Measurements from ENCODE around the gene PCDHB1.

PCDHB1 gene

DNA sequence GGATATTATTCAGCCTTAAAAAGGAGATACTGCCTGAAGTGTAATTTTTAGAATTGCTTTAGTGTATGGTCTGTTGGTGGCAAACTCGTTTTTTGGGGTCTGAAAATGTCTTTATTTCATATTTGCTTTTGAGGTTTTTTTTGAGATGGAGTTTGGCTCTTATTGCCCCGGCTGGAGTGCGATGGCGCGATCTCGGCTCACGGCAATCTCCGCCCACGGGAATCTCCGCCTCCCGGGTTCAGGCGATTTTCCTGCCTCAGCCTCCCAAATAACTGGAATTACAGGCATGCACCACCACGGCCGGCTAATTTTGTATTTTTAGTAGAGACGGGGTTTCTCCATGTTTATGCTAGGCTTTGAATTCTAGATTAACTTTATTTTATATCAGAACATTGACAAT is 20.2 kb upstream of the PCDHB1 start:
- TF ChIP-seq, protein P1, sequence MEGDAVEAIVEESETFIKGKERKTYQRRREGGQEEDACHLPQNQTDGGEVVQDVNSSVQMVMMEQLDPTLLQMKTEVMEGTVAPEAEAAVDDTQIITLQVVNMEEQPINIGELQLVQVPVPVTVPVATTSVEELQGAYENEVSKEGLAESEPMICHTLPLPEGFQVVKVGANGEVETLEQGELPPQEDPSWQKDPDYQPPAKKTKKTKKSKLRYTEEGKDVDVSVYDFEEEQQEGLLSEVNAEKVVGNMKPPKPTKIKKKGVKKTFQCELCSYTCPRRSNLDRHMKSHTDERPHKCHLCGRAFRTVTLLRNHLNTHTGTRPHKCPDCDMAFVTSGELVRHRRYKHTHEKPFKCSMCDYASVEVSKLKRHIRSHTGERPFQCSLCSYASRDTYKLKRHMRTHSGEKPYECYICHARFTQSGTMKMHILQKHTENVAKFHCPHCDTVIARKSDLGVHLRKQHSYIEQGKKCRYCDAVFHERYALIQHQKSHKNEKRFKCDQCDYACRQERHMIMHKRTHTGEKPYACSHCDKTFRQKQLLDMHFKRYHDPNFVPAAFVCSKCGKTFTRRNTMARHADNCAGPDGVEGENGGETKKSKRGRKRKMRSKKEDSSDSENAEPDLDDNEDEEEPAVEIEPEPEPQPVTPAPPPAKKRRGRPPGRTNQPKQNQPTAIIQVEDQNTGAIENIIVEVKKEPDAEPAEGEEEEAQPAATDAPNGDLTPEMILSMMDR (IDR thresholded peaks at IDR 0.05) = no peak
- no peaks in the 10 kb centered on the region for H3K36me3 ChIP-seq
- H3K9me3 ChIP-seq = no peaks in the 10 kb centered on the region
- no peaks in the 10 kb centered on the region for H3K27me3 ChIP-seq
- H3K27ac ChIP-seq = no peak overlapping the region
- H3K4me3 ChIP-seq (ENCODE audit: low read depth in 1 of 2, low read length in 1 of 2) = no peak overlapping the region
- H3K4me1 ChIP-seq (ENCODE audit: control insufficient read depth in 1 of 2, insufficient read depth in 1 of 2, low read depth in 1 of 2, low read length in 1 of 2) = no peaks in the 10 kb centered on the region

GRCh38 chr5:141032626-141033025 is 18.5 kb upstream of the PCDHB1 start:
- Histone ChIP-seq H3K27ac (no peak overlapping the region), H3K36me3 (no peaks in the 10 kb centered on the region), H3K4me1 (ENCODE audit: control insufficient read depth in 1 of 2, insufficient read depth in 1 of 2, low read depth in 1 of 2, low read length in 1 of 2) (no peaks in the 10 kb centered on the region), H3K9me3 (no peaks in the 10 kb centered on the region), H3K27me3 (no peaks in the 10 kb centered on the region), H3K4me3 (ENCODE audit: low read depth in 1 of 2, low read length in 1 of 2) (no peak overlapping the region)
- TF ChIP-seq, protein P1 (IDR thresholded peaks at IDR 0.05) = no peak

DNA sequence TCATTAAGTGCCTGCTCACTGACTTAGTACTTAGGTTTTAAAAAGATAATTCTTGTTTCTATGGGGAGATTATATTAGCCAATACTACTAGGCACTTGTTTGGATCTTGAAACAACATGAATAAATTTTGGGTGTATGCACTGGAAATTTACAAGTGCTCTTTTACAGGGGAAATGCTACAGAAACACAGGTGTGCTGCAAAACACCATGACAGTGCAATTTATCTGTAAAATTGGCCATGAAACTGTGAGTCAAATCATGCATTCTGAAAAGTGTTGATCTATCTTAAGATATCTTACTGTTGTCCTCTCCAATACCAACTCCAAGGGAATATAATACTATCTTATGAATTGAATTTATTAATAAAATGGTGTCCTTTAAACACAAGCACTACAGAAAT is 12.1 kb upstream of the PCDHB1 start:
- H3K36me3 ChIP-seq = no peaks in the 10 kb centered on the region
- TF ChIP-seq, protein P1 (IDR thresholded peaks at IDR 0.05) = no peak

GRCh38 chr5:141039517-141039916 is 11.7 kb upstream of the PCDHB1 start:
- Histone ChIP-seq H3K4me1 (ENCODE audit: control insufficient read depth in 1 of 2, insufficient read depth in 1 of 2, low read depth in 1 of 2, low read length in 1 of 2) (no peaks in the 10 kb centered on the region), H3K27me3 (peaks cover 9% of the 10 kb centered on the region), H3K27ac (no peak overlapping the region), H3K9me3 (peaks cover 3% of the 10 kb centered on the region), H3K4me3 (ENCODE audit: low read depth in 1 of 2, low read length in 1 of 2) (no peak overlapping the region), H3K36me3 (no peaks in the 10 kb centered on the region)
- TF ChIP-seq, protein P1 (IDR thresholded peaks at IDR 0.05) = no peak

More for the DNA sequence above, 12.1 kb upstream of the PCDHB1 start:
- Histone ChIP-seq H3K27me3 (peaks cover 9% of the 10 kb centered on the region), H3K4me3 (ENCODE audit: low read depth in 1 of 2, low read length in 1 of 2) (no peak overlapping the region), H3K9me3 (peaks cover 3% of the 10 kb centered on the region), H3K4me1 (ENCODE audit: control insufficient read depth in 1 of 2, insufficient read depth in 1 of 2, low read depth in 1 of 2, low read length in 1 of 2) (no peaks in the 10 kb centered on the region), H3K27ac (no peak overlapping the region)

DNA sequence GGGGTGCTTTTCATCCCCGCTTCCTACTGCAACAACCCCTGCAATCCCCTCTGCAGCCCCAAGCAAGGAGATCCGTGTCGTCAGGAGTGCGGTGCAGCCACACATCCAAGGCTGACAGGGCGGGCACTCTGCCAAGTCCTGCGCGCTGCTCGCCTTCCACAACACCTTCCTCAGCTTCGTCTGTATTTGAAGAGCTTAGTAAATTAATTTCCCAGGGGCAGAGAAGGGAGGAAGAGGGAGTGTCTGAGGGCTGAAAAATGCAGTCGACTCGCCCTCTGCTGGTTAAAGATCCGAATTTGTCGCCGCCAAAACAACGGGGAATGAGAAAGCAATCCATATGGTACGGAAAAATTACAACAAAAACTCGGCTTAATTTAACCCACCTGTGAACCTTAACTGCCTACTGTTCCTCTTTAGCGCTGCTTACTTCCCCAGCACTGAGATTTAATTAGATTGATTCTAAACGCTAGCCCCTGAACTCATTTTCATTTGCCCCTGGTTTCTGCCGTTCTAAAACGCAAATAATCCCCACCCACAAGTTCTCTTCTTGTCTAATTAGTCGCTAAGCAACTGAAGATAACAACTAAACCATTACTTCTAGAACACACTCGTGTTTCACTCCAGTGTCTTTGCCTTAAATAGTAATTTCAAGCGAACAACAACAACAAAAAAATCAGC is 10.9 kb upstream of the PCDHB1 start:
- no peak overlapping the region for H3K27ac ChIP-seq
- no peak overlapping the region for H3K4me3 ChIP-seq (ENCODE audit: low read depth in 1 of 2, low read length in 1 of 2)
- peaks cover 9% of the 10 kb centered on the region for H3K27me3 ChIP-seq
- peaks cover 3% of the 10 kb centered on the region for H3K9me3 ChIP-seq
- TF ChIP-seq, protein P1 (IDR thresholded peaks at IDR 0.05) = no peak
- H3K4me1 ChIP-seq (ENCODE audit: control insufficient read depth in 1 of 2, insufficient read depth in 1 of 2, low read depth in 1 of 2, low read length in 1 of 2) = no peaks in the 10 kb centered on the region
- no peaks in the 10 kb centered on the region for H3K36me3 ChIP-seq

Data from neutrophil (primary cell).